HG02884 (cell line): ENCODE data around the gene MAP2.
"Not testable (repeated sequence)": the region's sequence is repeated elsewhere in the genome, so short reads cannot be mapped to it uniquely, and the experiment has no call there.

Source experiments
- ATAC-seq: cut with Tn5 transposase; IDR thresholded peaks from one replicate; pipeline ENCODE4 v1.9.1; 2021; ENCODE audit warnings: mild to moderate bottlenecking, moderate library complexity; ENCODE audit not compliant: unreplicated experiment

Gene MAP2

GRCh38 chr2:209473930-209474419, 50.1 kb downstream of the MAP2 start:
- no peak for ATAC-seq

GRCh38 chr2:209474960-209475359, 51.1 kb downstream of the MAP2 start:
- ATAC-seq, result no peak

GRCh38 chr2:209476367-209477208, 52.7 kb downstream of the MAP2 start:
- ATAC-seq, result no peak

GRCh38 chr2:209492296-209492695, 68.4 kb downstream of the MAP2 start:
- ATAC-seq, result not testable (repeated sequence)

- not testable (repeated sequence) for ATAC-seq
Measured at GRCh38 chr2:209495068-209495620, 71.3 kb downstream of the MAP2 start.

- ATAC-seq, result no peak
Measured at GRCh38 chr2:209495855-209496585, 72.2 kb downstream of the MAP2 start.

GRCh38 chr2:209496586-209496982, 72.7 kb downstream of the MAP2 start:
- ATAC-seq, result no peak

GRCh38 chr2:209498614-209499013, 74.8 kb downstream of the MAP2 start:
- ATAC-seq, result no peak

- ATAC-seq, result no peak
Measured at GRCh38 chr2:209499069-209499468, 75.2 kb downstream of the MAP2 start.

GRCh38 chr2:209501579-209501978, 77.7 kb downstream of the MAP2 start:
- no peak for ATAC-seq

- ATAC-seq, result no peak
Measured at GRCh38 chr2:209505410-209505809, 81.6 kb downstream of the MAP2 start.

GRCh38 chr2:209508255-209508654, 84.4 kb downstream of the MAP2 start:
- ATAC-seq, result no peak

GRCh38 chr2:209511637-209512036, 87.8 kb downstream of the MAP2 start:
- no peak for ATAC-seq

- no peak for ATAC-seq
Measured at GRCh38 chr2:209512971-209513370, 89.1 kb downstream of the MAP2 start.

GRCh38 chr2:209517436-209517835, 93.6 kb downstream of the MAP2 start:
- ATAC-seq, result no peak

- no peak for ATAC-seq
Measured at GRCh38 chr2:209519271-209519670, 95.4 kb downstream of the MAP2 start.

GRCh38 chr2:209519906-209520305, 96.1 kb downstream of the MAP2 start:
- ATAC-seq, result no peak

- no peak for ATAC-seq
Measured at GRCh38 chr2:209523041-209523740, 99.3 kb downstream of the MAP2 start.

- ATAC-seq, result peak; percentile 55
Measured at GRCh38 chr2:209523867-209524266, 100.0 kb downstream of the MAP2 start.

- ATAC-seq, result no peak
Measured at GRCh38 chr2:209525331-209525730, 101.5 kb downstream of the MAP2 start.

- ATAC-seq, result peak; percentile 43
Measured at GRCh38 chr2:209525834-209526281, 102.0 kb downstream of the MAP2 start.
